Lower leg skin (tissue), 4 donors: ENCODE measurements around the gene NKIRAS2. TPM values are rescaled to one million over a fixed set of nuclear protein-coding genes. Genes with fewer than 3 reads are reported as not detected.
"Not testable (repeated sequence)": the region's sequence is repeated elsewhere in the genome, so short reads cannot be mapped to it uniquely, and the experiment has no call there.

Experiments used
- DNase-seq, 2 donors: peaks; one replicate each; pipeline ENCODE4 v3.0.0-alpha.2; 2019; ENCODE audit warnings: low spot score in 2 of 2
- H3K4me3 ChIP-seq: fragments of 200-600 bp; sonication (generic); 2 replicates; pipeline ENCODE4 v1.5.1; 2017; ENCODE audit warnings: mild to moderate bottlenecking, low read depth; ENCODE audit not compliant: poor library complexity, severe bottlenecking
- POLR2A ChIP-seq, 2 donors: fragments of 450-650 bp; IDR thresholded peaks; one replicate each; pipeline ENCODE4 v1.6.1; 2016 to 2017; ENCODE audit warnings: antibody characterized with exemption in 2 of 2, mild to moderate bottlenecking in 1 of 2, moderate library complexity in 1 of 2
- WGBS, 2 donors: methylation state at CpG; one replicate each; pipeline ENCODE4 v1.1.5; 2018; 5-methylcytosine and 5-hydroxymethylcytosine counted together
- intact Hi-C: fragments of 100-400 bp; cut with DNase I; formaldehyde crosslinking; loops from one replicate; pipeline ENCODE4 v1.15.0; 2023; ENCODE audit warnings: low total_unique reads
- total RNA-seq, 4 donors: library from RNA; depleted of rRNA; stranded (reverse); fragments of >200 nt; gene quantifications; one replicate each; pipeline ENCODE4 v1.1.0, GENCODE V29; 2016
- TF ChIP-seq, protein P1 (sequence below), 3 donors: fragments of 450-650 bp; IDR thresholded peaks; one replicate each; pipeline ENCODE4 v1.5.1; 2016; ENCODE audit warnings: antibody characterized with exemption in 3 of 3, mild to moderate bottlenecking in 3 of 3, moderate library complexity in 2 of 3

NKIRAS2 gene
- total RNA-seq, 4 donors from 2014 or later: 44.6 to 57.9 (median 52.3) TPM

DNA sequence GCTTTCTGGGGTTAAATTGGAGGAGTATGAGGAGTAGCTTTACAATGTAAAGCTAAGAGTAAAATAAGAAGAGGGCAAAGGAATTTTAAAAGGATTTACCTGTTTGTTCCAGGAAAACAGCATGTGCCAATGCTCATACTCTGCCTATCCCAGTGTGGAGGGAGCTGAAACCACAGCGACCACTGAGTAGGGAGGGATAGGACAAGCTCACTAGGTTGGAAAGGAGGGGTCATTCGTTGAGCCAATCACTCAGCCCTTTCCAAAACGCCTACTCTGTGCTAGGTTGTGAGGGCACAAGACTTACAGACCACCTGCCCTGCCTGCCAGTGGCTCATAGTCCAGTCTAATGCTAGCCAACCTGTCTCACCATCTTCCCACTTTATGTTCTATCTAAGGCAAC, 1.6 kb upstream of the NKIRAS2 start:
- 30 to 46% methylated on average over 3 of the region's 3 CpGs for WGBS, 2 donors
- no peak overlapping the region for H3K4me3 ChIP-seq
- TF ChIP-seq, protein P1, sequence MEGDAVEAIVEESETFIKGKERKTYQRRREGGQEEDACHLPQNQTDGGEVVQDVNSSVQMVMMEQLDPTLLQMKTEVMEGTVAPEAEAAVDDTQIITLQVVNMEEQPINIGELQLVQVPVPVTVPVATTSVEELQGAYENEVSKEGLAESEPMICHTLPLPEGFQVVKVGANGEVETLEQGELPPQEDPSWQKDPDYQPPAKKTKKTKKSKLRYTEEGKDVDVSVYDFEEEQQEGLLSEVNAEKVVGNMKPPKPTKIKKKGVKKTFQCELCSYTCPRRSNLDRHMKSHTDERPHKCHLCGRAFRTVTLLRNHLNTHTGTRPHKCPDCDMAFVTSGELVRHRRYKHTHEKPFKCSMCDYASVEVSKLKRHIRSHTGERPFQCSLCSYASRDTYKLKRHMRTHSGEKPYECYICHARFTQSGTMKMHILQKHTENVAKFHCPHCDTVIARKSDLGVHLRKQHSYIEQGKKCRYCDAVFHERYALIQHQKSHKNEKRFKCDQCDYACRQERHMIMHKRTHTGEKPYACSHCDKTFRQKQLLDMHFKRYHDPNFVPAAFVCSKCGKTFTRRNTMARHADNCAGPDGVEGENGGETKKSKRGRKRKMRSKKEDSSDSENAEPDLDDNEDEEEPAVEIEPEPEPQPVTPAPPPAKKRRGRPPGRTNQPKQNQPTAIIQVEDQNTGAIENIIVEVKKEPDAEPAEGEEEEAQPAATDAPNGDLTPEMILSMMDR (IDR thresholded peaks at IDR 0.05): no peak
- TF ChIP-seq POLR2A (IDR thresholded peaks at IDR 0.05): no peak
- intact Hi-C loops: no loop called here
- DNase-seq: no peak

DNA sequence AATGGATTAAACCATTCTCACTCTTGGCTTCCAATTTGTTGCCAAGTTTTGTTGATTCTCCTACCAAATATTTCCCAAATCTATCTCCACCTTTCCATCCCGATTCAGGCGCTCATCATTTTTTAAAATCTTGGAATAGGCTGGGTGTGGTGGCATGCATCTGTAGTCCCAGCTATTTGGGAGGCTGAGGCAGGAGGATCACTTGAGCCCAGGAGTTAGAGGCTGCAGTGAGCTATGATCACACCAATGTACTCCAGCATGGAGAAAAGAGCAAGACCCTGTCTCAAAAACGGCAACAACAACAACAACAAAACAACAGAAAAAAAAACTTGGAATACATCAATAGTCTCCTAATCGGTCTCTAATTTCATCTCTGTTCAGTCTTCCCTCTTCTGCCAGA, 902 bp upstream of the NKIRAS2 start:
- intact Hi-C loops: no loop called here
- WGBS, 2 donors: 90 to 92% methylated on average over 4 of the region's 4 CpGs
- TF ChIP-seq, protein P1 (IDR thresholded peaks at IDR 0.05): no peak
- TF ChIP-seq POLR2A (IDR thresholded peaks at IDR 0.05): no peak

DNA sequence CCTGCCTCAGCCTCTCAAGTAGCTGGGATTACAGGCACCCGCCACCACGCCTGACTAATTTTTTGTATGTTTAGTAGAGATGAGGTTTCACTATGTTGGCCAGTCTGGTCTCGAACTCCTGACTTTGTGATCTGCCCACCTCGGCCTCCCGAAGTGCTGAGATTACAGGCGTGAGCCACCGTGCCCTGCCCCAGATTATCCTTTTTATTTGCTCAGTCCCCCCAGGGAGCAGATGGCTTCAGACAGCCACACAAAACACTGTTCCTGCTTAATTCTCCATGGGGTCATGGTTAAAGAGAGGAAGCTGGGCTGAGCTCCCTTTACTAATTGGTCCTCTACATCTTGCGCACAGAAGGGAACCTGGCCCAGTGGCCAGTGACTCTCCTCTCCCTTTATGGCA, 955 bp downstream of the NKIRAS2 start:
- H3K4me3 ChIP-seq, DNase-seq, intact Hi-C loops: not testable (repeated sequence)
- 81% methylated on average over 8 of the region's 8 CpGs for WGBS, 2 donors

More for the DNA sequence above, 902 bp upstream of the NKIRAS2 start:
- H3K4me3 ChIP-seq: no peak overlapping the region
- DNase-seq: no peak

DNA sequence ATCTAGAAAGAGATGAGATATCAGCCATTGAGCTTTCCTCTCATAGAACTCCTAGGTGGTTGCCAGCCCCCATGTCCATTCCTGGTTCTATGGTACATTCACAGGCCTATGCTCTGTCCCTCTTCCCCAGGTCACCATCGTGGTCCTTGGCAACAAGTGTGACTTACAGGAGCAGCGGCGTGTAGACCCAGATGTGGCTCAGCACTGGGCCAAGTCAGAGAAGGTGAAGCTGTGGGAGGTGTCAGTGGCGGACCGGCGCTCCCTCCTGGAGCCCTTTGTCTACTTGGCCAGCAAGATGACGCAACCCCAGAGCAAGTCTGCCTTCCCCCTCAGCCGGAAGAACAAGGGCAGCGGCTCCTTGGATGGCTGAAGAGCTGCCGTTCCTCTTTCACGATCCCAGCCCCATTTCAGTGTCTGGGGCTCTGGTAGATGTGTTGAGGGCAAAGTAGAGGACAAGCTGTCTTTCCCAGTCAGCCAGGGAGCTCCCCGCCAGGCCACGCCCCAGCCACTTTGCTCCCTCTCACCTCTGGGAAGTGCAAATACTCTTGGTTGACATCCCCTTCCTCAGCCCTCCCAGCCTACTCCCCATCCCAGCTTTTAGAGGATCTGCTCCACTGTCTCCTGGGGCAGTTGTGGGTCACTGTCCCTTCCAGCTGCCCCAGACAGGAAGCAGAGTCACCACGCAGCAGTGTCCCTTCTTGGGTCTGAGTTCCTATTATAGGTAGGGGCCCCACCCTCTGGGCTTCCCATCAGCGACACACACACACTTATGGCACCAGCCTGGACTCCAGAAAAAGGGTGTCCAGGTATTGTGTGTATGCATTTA, 3.8 kb downstream of the NKIRAS2 start:
- peak in 1 of 2 donors; percentile 36 for DNase-seq
- TF ChIP-seq POLR2A (IDR thresholded peaks at IDR 0.05): no peak
- TF ChIP-seq, protein P1 (IDR thresholded peaks at IDR 0.05): no peak
- intact Hi-C loops: loop anchor here (2.0 kb wide), 1 partner anchor 93 kb away; no protein-coding TSS in a partner anchor
- H3K4me3 ChIP-seq: no peak overlapping the region
- 57 to 84% methylated on average over 15 of the region's 15 CpGs for WGBS, 2 donors

DNA sequence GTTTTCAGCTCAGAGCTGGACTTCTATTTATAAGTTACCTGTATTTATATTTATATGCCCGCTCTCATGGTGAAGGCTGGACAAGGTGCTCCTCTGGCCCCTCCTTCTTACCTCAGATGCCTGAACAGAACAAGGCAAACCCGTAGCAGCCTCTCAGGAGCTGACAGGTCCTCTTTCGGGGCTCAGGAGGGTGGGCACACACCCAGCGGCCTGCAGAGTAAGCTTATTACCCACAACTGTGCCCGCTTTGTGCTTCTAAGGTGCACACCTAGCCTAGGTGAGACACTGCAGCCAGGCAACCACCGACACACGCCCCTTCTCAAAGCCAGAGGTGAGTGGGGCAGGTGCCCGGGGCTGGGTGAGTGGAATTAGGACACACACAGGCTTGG, 5.3 kb downstream of the NKIRAS2 start:
- intact Hi-C loops: no loop called here
- no peak for DNase-seq
- TF ChIP-seq, protein P1 (IDR thresholded peaks at IDR 0.05): no peak
- no peak for TF ChIP-seq POLR2A (IDR thresholded peaks at IDR 0.05)
- 57 to 65% methylated on average over 8 of the region's 8 CpGs for WGBS, 2 donors
- H3K4me3 ChIP-seq: no peak overlapping the region

DNA sequence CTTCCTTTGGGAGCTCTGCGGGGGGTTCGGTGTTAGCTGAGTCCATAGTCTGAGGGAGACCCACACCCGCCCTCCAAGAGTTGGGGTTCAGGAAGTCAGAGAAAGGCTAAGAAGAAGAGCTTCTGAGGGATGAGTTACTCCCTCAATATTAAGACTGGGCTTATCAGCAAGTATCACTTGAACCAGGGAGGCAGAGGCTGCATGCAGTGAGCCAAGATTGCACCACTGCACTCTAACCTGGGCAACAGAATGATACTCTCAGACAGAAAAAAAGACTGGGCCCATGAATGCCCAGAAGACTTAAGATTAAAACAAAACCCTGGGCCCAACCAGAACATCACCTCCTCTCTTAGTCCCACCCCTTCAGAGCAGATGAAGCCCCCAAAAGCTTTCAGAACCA, 6.0 kb downstream of the NKIRAS2 start:
- 86 to 97% methylated on average over 3 of the region's 3 CpGs for WGBS, 2 donors
- no peak for TF ChIP-seq POLR2A (IDR thresholded peaks at IDR 0.05)
- TF ChIP-seq, protein P1 (IDR thresholded peaks at IDR 0.05): no peak
- no peak for DNase-seq
- no peak overlapping the region for H3K4me3 ChIP-seq
- intact Hi-C loops: no loop called here
